H1 (cell line): ENCODE results near the gene MAPK1. TPM values are rescaled to one million over a fixed set of nuclear protein-coding genes. Genes with fewer than 3 reads are reported as not detected.

Experiments
- CTCF ChIA-PET: fragments of 300-600 bp; sonication (Branson Sonifier 250); formaldehyde crosslinking; loops from one replicate; lab custom pipeline; 2021; ENCODE audit not compliant: partially characterized antibody; lab: Charles Lee
- POLR2A ChIA-PET: fragments of 300-600 bp; sonication (Branson Sonifier 250); formaldehyde crosslinking; loops from one replicate; lab custom pipeline; 2021; ENCODE audit warnings: inconsistent platforms; ENCODE audit not compliant: partially characterized antibody; lab: Charles Lee
- DNase-seq, 2 experiments: peaks; one replicate each; pipeline versions ENCODE4 v3.0.0 to v3.0.0-alpha.2; 2010 to 2022; ENCODE audit warnings: low spot score in 2 of 2, low read depth in 1 of 2, mixed read lengths in 1 of 2
- FAIRE-seq: peaks from 2 replicates; lab custom pipeline; 2011; peaks lifted over from hg19 to GRCh38; lab: Jason Lieb, UNC
- H2AFZ ChIP-seq: 2 replicates; pipeline ENCODE4 v1.8.1; 2012; ENCODE audit warnings: low read length, inconsistent platforms
- H2AK5ac ChIP-seq: 2 replicates; pipeline ENCODE4 v1.6.1; 2013; ENCODE audit warnings: low read depth, low read length
- H2BK120ac ChIP-seq: replicated peaks from 2 replicates; pipeline ENCODE3; 2013; ENCODE audit warnings: low read depth, low read length, inconsistent platforms
- H2BK12ac ChIP-seq: 2 replicates; pipeline ENCODE4 v1.6.1; 2013; ENCODE audit warnings: low read depth, low read length
- H2BK15ac ChIP-seq: 2 replicates; pipeline ENCODE4 v1.6.1; 2013; ENCODE audit warnings: low read length
- H2BK20ac ChIP-seq: 2 replicates; pipeline ENCODE4 v1.6.1; 2013; ENCODE audit warnings: low read length
- H2BK5ac ChIP-seq: 2 replicates; pipeline ENCODE4 v1.6.1; 2013; ENCODE audit warnings: low read depth, low read length
- H3K14ac ChIP-seq: 2 replicates; pipeline ENCODE4 v1.6.1; 2013; ENCODE audit warnings: inconsistent platforms; ENCODE audit not compliant: insufficient read length
- H3K18ac ChIP-seq: 2 replicates; pipeline ENCODE4 v1.6.1; 2013; ENCODE audit warnings: low read length; ENCODE audit errors: extremely low read depth
- H3K23ac ChIP-seq: 2 replicates; pipeline ENCODE4 v1.6.1; 2013; ENCODE audit warnings: inconsistent platforms; ENCODE audit not compliant: insufficient read length
- H3K23me2 ChIP-seq: 2 replicates; pipeline ENCODE4 v1.6.1; 2013; ENCODE audit warnings: low read depth, low read length
- H3K27ac ChIP-seq: 2 replicates; pipeline ENCODE4 v1.6.1; 2011; ENCODE audit warnings: low read depth, low read length, inconsistent platforms
- H3K27me3 ChIP-seq, 4 experiments: replicated peaks in 1 of 4; 1 replicate in 1 of 4; 2 replicates in 3 of 4; pipeline versions ENCODE4 v1.6.1 to v1.8.1; 2011 to 2013; ENCODE audit warnings: low read length in 3 of 4, mild to moderate bottlenecking in 3 of 4, inconsistent platforms in 2 of 4, mixed read lengths in 2 of 4, moderate library complexity in 1 of 4; ENCODE audit not compliant: control insufficient read depth in 3 of 4, insufficient read depth in 3 of 4; ENCODE audit errors: extremely low read depth in 1 of 4
- H3K36me3 ChIP-seq, 4 experiments: 2 replicates each; pipeline versions ENCODE4 v1.6.1 to v1.8.1; 2011 to 2013; ENCODE audit warnings: mild to moderate bottlenecking in 4 of 4, low read length in 3 of 4, moderate library complexity in 2 of 4, control low read depth in 1 of 4, inconsistent platforms in 1 of 4; ENCODE audit not compliant: insufficient read depth in 4 of 4, control insufficient read depth in 2 of 4
- H3K4ac ChIP-seq: replicated peaks from 2 replicates; pipeline ENCODE3; 2013; ENCODE audit warnings: low read length, low read depth, mixed read lengths, inconsistent platforms; ENCODE audit not compliant: insufficient read length
- H3K4me1 ChIP-seq, 4 experiments: replicated peaks in 1 of 4; 1 replicate in 1 of 4; 2 replicates in 3 of 4; pipeline versions ENCODE4 v1.6.1 to v1.8.1; 2011 to 2013; ENCODE audit warnings: low read length in 3 of 4, inconsistent platforms in 2 of 4, mixed read lengths in 1 of 4; ENCODE audit not compliant: insufficient read depth in 4 of 4, control insufficient read depth in 3 of 4
- H3K4me2 ChIP-seq, 2 experiments: 2 replicates each; pipeline versions ENCODE4 v1.6.1 to v1.8.1; 2011 to 2013; ENCODE audit warnings: low read depth in 2 of 2, low read length in 2 of 2, control low read depth in 1 of 2, inconsistent platforms in 1 of 2, mild to moderate bottlenecking in 1 of 2; ENCODE audit not compliant: insufficient read depth in 1 of 2
- H3K4me3 ChIP-seq, 4 experiments: fragments of 200-600, 300-600 bp in 1 of 4; sonication (generic), shearing (Covaris generic), sonication (Bioruptor Twin) in 1 of 4; 2 replicates each; pipeline versions ENCODE4 v1.5.1 to v1.8.1; 2011 to 2016; ENCODE audit warnings: low read length in 4 of 4, low read depth in 3 of 4, control low read depth in 2 of 4, inconsistent platforms in 2 of 4, mild to moderate bottlenecking in 2 of 4, mixed read lengths in 1 of 4, moderate library complexity in 1 of 4; ENCODE audit not compliant: insufficient read depth in 2 of 4; ENCODE audit errors: extremely low read depth in 1 of 4
- H3K56ac ChIP-seq: replicated peaks from 2 replicates; pipeline ENCODE3; 2013; ENCODE audit warnings: low read depth, mild to moderate bottlenecking, mixed read lengths, low read length, inconsistent platforms; ENCODE audit not compliant: insufficient read length
- H3K79me1 ChIP-seq: 2 replicates; pipeline ENCODE4 v1.6.1; 2013; ENCODE audit warnings: low read depth, low read length, control low read depth
- H3K79me2 ChIP-seq, 2 experiments: 2 replicates each; pipeline versions ENCODE4 v1.6.1 to v1.8.1; 2012 to 2013; ENCODE audit warnings: low read length in 2 of 2, mild to moderate bottlenecking in 2 of 2, inconsistent platforms in 1 of 2; ENCODE audit not compliant: insufficient read depth in 2 of 2, control insufficient read depth in 1 of 2
- H3K9ac ChIP-seq, 4 experiments: replicated peaks in 1 of 4; 1 replicate in 1 of 4; 2 replicates in 3 of 4; pipeline versions ENCODE4 v1.6.1 to v1.8.1; 2011 to 2013; ENCODE audit warnings: low read depth in 3 of 4, low read length in 3 of 4, control low read depth in 2 of 4, mild to moderate bottlenecking in 2 of 4, moderate library complexity in 2 of 4, inconsistent platforms in 1 of 4; ENCODE audit errors: extremely low read depth in 1 of 4
- H3K9me3 ChIP-seq, 2 experiments: 2 replicates each; pipeline versions ENCODE4 v1.6.1 to v1.8.1; 2012 to 2013; ENCODE audit warnings: mild to moderate bottlenecking in 2 of 2, moderate library complexity in 2 of 2, control low read depth in 1 of 2, inconsistent platforms in 1 of 2, low read depth in 1 of 2, low read length in 1 of 2, mixed read lengths in 1 of 2; ENCODE audit not compliant: insufficient read depth in 2 of 2
- H4K20me1 ChIP-seq, 2 experiments: replicated peaks in 1 of 2; 2 replicates each; pipeline versions ENCODE3 to v1.8.1; 2011 to 2013; ENCODE audit warnings: inconsistent platforms in 2 of 2, low read length in 2 of 2, mild to moderate bottlenecking in 1 of 2; ENCODE audit not compliant: insufficient read depth in 2 of 2, control insufficient read depth in 1 of 2
- H4K5ac ChIP-seq: 2 replicates; pipeline ENCODE4 v1.6.1; 2013; ENCODE audit warnings: low read length, low read depth, mixed read lengths, inconsistent platforms; ENCODE audit not compliant: insufficient read length
- H4K8ac ChIP-seq: 2 replicates; pipeline ENCODE4 v1.8.0; 2013; ENCODE audit warnings: mild to moderate bottlenecking, moderate library complexity, low read length, inconsistent platforms; ENCODE audit not compliant: insufficient read depth; ENCODE audit errors: extremely low read depth
- H4K91ac ChIP-seq: replicated peaks from 2 replicates; pipeline ENCODE3; 2013; ENCODE audit warnings: low read length, mixed read lengths, inconsistent platforms; ENCODE audit not compliant: insufficient read length
- BACH1 ChIP-seq: IDR thresholded peaks from 2 replicates; pipeline ENCODE4 v1.6.1; 2012; ENCODE audit warnings: low read length, improper control_type of control experiment
- BCL11A ChIP-seq, 2 experiments: IDR thresholded peaks; one replicate each; pipeline ENCODE4 v1.6.1; 2011; ENCODE audit warnings: low read depth in 2 of 2, low read length in 2 of 2, mild to moderate bottlenecking in 2 of 2
- CEBPB ChIP-seq: IDR thresholded peaks from 2 replicates; pipeline ENCODE4 v1.6.1; 2012; ENCODE audit warnings: low read depth, low read length
- KDM1A ChIP-seq: fragments of 200-600, 300-600 bp; sonication (generic); IDR thresholded peaks from 2 replicates; pipeline ENCODE4 v1.7.1; 2016; ENCODE audit warnings: mild to moderate bottlenecking, low read length, borderline replicate concordance
- KDM4A ChIP-seq: IDR thresholded peaks from one replicate; pipeline ENCODE4 v1.7.1; 2012; ENCODE audit warnings: low read depth, mild to moderate bottlenecking, moderate library complexity, low read length, inconsistent platforms; ENCODE audit not compliant: severe bottlenecking
- PHF8 ChIP-seq: fragments of 200-600 bp; sonication (generic); conservative IDR thresholded peaks from 2 replicates; pipeline ENCODE4 v1.7.1; 2012; ENCODE audit warnings: low read depth, mild to moderate bottlenecking, inconsistent platforms, low read length, moderate library complexity
- POU5F1 ChIP-seq: IDR thresholded peaks from 2 replicates; pipeline ENCODE4 v1.6.1; 2011; ENCODE audit warnings: low read depth, mild to moderate bottlenecking, low read length, moderate library complexity
- RFX5 ChIP-seq: IDR thresholded peaks from 2 replicates; pipeline ENCODE4 v1.6.1; 2011; ENCODE audit warnings: low read depth, low read length, improper control_type of control experiment, borderline replicate concordance
- RNF2 ChIP-seq: fragments of 200-900, 300-1000 bp; sonication (generic); IDR thresholded peaks from 2 replicates; pipeline ENCODE4 v1.7.1; 2016; ENCODE audit warnings: borderline replicate concordance, low read depth, mild to moderate bottlenecking, antibody characterized with exemption, low read length; ENCODE audit not compliant: poor library complexity, severe bottlenecking; ENCODE audit errors: missing control alignments
- SRF ChIP-seq: IDR thresholded peaks from 2 replicates; pipeline ENCODE4 v1.6.1; 2011; ENCODE audit warnings: mild to moderate bottlenecking, low read depth, low read length, moderate library complexity
- TAF7 ChIP-seq: optimal IDR thresholded peaks from 2 replicates; pipeline ENCODE3; 2011; ENCODE audit warnings: low read depth, mild to moderate bottlenecking, inconsistent platforms, low read length, moderate library complexity, borderline replicate concordance
- whole genome bisulfite sequencing, 2 experiments: shearing (Covaris generic) in 1 of 2; methylation state at CpG; one replicate each; pipeline versions ENCODE4 v1.1.6 to v1.1.7; 2013 to 2015; ENCODE audit warnings: low lambda C conversion rate in 2 of 2, mixed read lengths in 2 of 2, inconsistent platforms in 1 of 2, low coverage in 1 of 2, missing lambda C conversion rate in 1 of 2; ENCODE audit not compliant: insufficient replicate concordance in 2 of 2, insufficient coverage in 1 of 2, insufficient read length in 1 of 2; ENCODE audit errors: extremely low coverage in 1 of 2, missing lambda C conversion rate in 1 of 2; 5-methylcytosine and 5-hydroxymethylcytosine counted together
- polyA plus RNA-seq, 7 experiments: library from polyadenylated mRNA; depleted of rRNA in 3 of 7; stranded (reverse) in 5 of 7; unstranded in 2 of 7; fragments of >200 nt in 5 of 7; fragments of 200-250 nt in 2 of 7; gene quantifications; 1 replicate in 5 of 7; 2 replicates in 1 of 7; 4 replicates in 1 of 7; pipeline versions ENCODE4 v1.2.1 to v1.2.3, GENCODE V29; 2011 to 2013; ENCODE audit warnings: missing spikeins in 2 of 7, mixed read lengths in 2 of 7
- total RNA-seq: library from RNA; stranded (reverse); fragmentation: NEBNext Ultra II Directional; extraction: Animal tissue kit (Norgen Biotek cat#: 25700); gene quantifications from 2 replicates; pipeline ENCODE4 v1.2.1, GENCODE V29; 2021
- TF ChIP-seq, protein P1 (sequence below): IDR thresholded peaks from 2 replicates; pipeline ENCODE4 v1.6.1; 2012; ENCODE audit warnings: low read length, inconsistent platforms

The MAPK1 gene
- total and polyA plus RNA-seq, 2 of the 8 experiments (the other 6 are each of a cell fraction or from before 2014, with no cell fraction given): 28.1 to 101 TPM

GRCh38 chr22:21780259-21780658 is 87.2 kb downstream of the MAPK1 start:
- FAIRE-seq (no peak), DNase-seq (no peak)
- H3K27me3 ChIP-seq: no peaks in the 10 kb centered on the region
- no peak overlapping the region for H4K8ac ChIP-seq
- H3K14ac ChIP-seq: no peak overlapping the region
- H3K4me1 ChIP-seq: no peaks in the 10 kb centered on the region
- H3K9me3 ChIP-seq: no peaks in the 10 kb centered on the region
- H3K18ac ChIP-seq: no peak overlapping the region
- H3K4me2 ChIP-seq: no peak overlapping the region
- H2BK5ac ChIP-seq: no peak overlapping the region
- no peak overlapping the region for H2AFZ ChIP-seq
- no peak overlapping the region for H3K9ac ChIP-seq
- no peaks in the 10 kb centered on the region for H3K23me2 ChIP-seq
- no peak overlapping the region for H2BK20ac ChIP-seq
- POLR2A ChIA-PET: interaction anchor here (0.9 kb wide), 1 partner anchor 9 kb away, joined by 5 read pairs; no protein-coding TSS in a partner anchor
- CTCF ChIA-PET: interaction anchor here (0.6 to 1.4 kb wide), 4 partner anchors 67 to 1767 kb away, joined by 3 to 7 read pairs (median 4); no protein-coding TSS in a partner anchor
- no peak overlapping the region for H4K91ac ChIP-seq
- no peak overlapping the region for H3K27ac ChIP-seq
- H3K79me2 ChIP-seq: no peaks in the 10 kb centered on the region
- no peak overlapping the region for H4K5ac ChIP-seq
- WGBS, 2 experiments: 88% methylated on average over 2 of the region's 2 CpGs; no CpG with 5 or more reads in 1 of the 2 experiments
- no peak overlapping the region for H2BK15ac ChIP-seq
- H3K4me3 ChIP-seq: no peak overlapping the region
- no peak overlapping the region for H2BK12ac ChIP-seq
- H3K36me3 ChIP-seq: peaks cover 3 to 12% (median 8%) of the 10 kb centered on the region in 4 experiments; a peak in 6 of 8 replicates
- H3K79me1 ChIP-seq: peaks cover 5% of the 10 kb centered on the region; the same call in 1 of the 2 replicates
- H3K56ac ChIP-seq: no peak overlapping the region
- H3K4ac ChIP-seq: no peak overlapping the region
- H3K23ac ChIP-seq: no peak overlapping the region
- peaks cover 0 to 2% of the 10 kb centered on the region in 2 experiments for H4K20me1 ChIP-seq
- H2AK5ac ChIP-seq: no peak overlapping the region
- no peak overlapping the region for H2BK120ac ChIP-seq
- TF ChIP-seq RFX5: no peak
- TF ChIP-seq POU5F1: no peak
- TF ChIP-seq KDM1A: no peak
- TF ChIP-seq KDM4A: no peak
- TF ChIP-seq, protein P1, sequence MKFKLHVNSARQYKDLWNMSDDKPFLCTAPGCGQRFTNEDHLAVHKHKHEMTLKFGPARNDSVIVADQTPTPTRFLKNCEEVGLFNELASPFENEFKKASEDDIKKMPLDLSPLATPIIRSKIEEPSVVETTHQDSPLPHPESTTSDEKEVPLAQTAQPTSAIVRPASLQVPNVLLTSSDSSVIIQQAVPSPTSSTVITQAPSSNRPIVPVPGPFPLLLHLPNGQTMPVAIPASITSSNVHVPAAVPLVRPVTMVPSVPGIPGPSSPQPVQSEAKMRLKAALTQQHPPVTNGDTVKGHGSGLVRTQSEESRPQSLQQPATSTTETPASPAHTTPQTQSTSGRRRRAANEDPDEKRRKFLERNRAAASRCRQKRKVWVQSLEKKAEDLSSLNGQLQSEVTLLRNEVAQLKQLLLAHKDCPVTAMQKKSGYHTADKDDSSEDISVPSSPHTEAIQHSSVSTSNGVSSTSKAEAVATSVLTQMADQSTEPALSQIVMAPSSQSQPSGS: no peak
- no peak for TF ChIP-seq RNF2
- TF ChIP-seq BCL11A (IDR thresholded peaks at IDR 0.05; ENCODE audit: low read depth in 2 of 2, low read length in 2 of 2): no peak
- TF ChIP-seq SRF: no peak
- TF ChIP-seq PHF8: no peak
- TF ChIP-seq BACH1: no peak
- TF ChIP-seq CEBPB: no peak
- no peak for TF ChIP-seq TAF7
